Fibroblast of skin of left biceps (primary cell): ENCODE results near the gene CACNA1I.

ENCODE experiments used
- DNase-seq, 2 experiments: peaks; one replicate each; pipeline ENCODE4 v3.0.0-alpha.2; 2013; ENCODE audit warnings: low read depth in 2 of 2

CACNA1I gene

DNA sequence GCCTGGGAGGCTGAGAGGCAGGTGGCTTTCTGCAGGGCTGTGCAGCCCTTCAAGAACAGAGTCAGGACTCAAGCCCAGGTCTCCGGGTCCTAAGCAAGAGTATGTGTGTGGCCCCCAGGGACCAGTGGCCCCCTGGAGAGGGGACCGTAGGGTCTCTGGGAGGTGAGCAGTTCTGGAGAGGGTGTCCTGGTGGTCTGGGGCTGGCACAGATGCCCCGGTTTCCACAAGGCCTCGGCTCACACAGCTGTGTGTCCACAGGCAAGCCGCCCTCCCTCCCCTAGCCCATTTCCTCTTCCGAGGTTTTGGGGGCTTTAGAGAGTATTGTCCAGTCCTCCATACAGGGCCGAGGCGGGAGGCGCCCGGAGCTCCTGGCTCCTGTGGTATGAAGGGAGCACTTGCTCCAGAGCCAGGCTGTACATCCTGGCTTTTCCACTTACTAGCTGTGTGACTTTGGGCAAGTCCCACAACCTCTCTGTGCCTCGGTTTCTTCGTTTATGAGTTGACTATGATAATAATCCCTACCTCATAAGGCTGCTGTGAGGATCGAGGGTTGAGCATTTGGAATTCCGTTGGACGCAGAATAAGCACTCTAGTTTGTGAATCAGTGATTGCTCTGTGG lies 34.6 kb upstream of the CACNA1I start:
- no peak for DNase-seq

DNA sequence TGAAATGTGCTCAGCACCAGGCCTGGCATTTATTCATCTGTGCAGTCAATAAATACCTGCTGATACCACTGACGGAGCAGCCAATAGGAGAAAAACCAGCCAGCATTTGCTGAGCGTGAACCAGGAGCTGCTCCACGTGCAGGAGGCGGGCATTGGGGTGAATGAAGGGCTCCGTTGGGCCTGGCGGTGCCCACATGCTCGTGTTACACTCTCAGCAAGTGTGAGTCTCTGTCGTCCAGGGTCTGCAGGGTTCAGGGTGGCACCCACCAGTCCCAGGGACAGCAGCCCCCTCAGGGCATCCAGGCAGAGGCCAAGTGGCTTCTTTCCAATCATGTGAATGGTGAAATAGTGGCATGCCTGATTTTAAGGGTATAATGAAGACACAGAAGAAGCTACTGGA lies 33.8 kb upstream of the CACNA1I start:
- DNase-seq, result no peak

DNA sequence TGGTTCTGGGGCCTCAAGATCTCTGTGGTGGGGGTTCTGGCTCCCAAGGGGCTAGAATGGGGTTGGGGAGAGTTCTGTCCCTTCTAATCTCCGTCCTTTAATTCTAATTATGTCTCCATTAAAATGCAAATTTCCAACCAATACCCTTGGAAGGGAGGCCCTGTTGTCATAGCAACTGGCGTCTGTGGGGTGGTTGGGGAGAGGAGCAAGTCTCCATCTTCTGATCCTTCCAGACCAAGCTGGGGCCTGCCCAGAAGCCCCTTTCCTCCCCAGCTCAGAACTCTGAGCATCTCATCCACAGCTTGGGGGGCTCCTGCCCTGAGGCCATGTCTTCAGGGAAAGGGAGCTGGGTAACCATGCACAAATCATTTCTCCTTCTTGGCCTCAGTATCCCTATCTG lies 32.6 kb upstream of the CACNA1I start:
- no peak for DNase-seq

DNA sequence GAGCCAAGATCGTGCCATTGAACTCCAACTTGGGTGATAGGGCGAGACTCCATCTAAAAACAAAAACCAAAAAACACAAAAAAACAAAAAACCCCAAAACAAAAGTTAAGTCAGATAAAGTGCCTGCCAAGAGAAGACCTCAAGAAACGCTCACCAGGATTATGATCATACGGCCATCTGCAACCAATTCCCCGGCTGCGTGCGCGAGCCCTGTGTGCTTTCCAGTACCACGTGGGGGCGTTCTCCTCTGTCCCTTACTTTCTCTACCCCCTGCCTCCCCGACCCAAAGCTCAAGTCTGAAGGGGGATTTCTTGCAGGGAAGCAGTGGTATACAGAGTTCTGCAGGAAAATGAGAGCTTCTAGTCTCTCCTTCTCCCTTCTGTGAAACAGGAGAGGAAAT lies 27.5 kb upstream of the CACNA1I start:
- no peak for DNase-seq

DNA sequence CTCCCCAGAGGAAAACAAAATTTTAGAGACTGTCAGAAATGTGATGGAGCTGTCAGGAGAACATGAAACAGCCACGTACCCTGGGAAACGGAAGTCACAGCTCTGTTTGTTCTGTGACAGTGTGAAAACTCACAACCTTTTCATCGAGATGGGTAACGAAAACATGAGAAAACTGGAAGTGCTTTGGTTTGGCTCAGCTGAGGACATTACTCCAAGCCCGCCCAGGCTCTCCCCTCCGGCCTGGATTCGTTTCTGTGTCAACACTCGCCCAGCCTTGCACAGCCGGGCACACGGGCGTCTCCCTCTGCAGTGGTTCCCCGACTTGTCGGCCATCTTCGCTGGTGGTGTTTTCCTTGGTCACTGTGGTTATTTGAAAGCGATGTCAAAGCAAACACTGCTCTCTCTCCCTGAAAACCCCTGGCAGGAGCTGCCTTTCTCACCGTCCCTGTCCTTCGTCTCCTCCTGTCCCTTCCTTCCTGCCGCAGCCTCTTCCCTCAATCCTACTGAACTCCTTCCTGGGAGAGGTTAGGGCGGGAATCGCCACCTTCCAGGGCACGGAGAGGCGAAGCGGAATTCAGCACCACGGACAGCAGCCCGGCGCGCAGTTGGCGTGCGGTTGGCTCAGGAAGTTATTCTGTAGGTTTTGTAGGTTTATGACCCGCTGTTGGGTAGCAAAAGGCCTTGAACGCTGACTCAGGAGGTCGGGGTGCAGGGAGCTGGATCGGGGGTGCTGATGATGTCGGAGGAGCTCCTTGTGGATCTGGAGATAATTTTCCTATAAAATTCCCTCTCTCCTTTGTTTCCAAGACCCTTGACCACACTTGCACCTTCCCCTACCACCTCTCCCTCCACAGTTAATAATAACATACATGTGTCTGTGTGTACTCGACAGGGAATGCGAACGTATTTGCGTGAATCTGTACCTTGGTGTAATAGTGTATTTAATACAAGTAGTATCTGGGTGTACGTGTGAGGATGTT lies 24.9 kb upstream of the CACNA1I start:
- DNase-seq, result no peak

DNA sequence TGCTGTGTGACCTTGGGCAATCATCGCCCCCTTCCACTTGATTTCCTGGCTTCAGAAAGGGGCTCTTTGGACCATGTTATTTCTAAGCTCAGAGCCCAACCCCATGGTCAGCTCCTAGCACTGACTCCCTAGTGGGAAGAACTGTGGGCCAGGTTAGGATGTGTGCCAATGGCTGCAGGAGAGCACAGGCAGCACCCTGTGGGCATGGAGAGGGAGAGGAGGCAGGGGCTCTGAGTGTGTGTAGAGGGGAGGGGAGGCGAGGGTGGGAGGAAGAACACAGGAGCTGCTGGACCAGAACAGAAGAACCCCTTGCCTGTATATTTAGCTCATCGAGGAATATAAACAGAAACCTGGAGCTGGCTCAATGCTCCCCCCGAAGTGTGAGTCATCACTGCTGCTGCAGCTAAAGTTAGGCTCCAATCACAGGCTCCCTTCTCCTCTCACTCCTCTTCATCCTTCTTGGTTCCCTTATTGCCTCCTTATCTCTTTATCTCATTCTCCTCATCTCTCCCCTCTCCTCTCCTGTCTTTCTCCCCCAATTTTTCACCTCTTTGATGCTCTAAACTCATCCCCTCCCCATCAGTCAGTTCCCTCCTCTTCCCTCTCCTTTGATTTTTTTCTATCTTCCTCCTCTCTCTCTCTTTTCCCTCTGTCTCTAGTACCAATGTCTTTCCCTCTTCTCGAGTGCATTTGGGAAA lies 23.5 kb upstream of the CACNA1I start:
- no peak for DNase-seq

DNA sequence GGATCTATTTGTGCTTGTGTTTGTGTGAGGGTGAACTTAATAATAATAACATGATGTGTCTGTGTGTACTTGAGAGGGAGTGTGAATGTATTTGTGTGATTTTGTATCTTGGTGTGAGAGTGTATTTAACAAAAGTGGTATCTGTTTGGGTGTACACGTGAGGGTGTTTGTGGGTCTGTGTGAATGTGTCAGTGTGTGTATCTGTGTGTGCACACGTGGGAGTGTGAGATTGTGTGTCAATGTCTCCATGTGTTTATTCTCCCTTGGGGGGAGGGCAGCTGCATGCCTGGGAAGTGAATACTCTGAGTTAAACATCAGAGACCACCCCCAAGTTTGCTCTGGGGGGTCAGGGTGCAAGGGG lies 23.0 kb upstream of the CACNA1I start:
- no peak for DNase-seq

DNA sequence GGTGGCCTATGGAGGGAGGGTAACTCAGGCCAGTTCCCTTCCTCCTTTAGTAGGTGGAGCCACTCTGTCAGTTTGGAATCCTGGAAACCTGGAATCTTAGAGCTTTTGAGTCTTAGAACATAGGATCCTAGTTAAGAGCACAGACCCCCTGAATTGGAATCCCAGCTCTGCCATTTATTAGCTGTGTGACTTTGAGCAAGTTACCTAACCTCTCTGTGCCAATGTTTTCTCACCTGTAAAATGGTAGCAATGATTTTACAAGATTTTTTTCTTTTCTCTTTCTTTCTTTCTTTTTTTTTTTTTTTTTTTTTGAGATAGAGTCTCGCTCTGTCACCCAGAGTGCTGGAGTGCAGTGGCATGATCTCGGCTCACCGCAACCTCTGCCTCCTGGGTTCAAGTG lies 17.1 kb upstream of the CACNA1I start:
- no peak for DNase-seq

DNA sequence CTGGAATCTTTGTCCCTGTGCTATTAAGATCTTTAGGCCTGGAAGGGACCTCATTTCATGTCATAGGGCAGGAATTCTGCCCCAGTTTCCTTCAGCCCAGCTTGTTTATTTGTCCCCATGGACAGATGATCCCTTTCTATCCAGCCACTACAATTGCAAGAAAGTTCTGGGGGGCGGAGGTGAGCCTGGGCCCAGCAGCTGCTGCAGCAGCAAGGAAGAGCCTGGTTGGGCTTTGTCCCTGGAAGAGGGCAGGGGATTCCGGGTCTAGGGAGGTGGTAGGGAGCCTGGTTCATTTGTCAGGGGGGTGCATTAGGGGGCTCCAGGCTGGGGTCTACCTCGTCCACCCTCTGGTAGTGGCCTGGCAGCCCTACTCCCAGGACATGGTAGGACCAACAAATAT lies 16.4 kb upstream of the CACNA1I start:
- no peak for DNase-seq

DNA sequence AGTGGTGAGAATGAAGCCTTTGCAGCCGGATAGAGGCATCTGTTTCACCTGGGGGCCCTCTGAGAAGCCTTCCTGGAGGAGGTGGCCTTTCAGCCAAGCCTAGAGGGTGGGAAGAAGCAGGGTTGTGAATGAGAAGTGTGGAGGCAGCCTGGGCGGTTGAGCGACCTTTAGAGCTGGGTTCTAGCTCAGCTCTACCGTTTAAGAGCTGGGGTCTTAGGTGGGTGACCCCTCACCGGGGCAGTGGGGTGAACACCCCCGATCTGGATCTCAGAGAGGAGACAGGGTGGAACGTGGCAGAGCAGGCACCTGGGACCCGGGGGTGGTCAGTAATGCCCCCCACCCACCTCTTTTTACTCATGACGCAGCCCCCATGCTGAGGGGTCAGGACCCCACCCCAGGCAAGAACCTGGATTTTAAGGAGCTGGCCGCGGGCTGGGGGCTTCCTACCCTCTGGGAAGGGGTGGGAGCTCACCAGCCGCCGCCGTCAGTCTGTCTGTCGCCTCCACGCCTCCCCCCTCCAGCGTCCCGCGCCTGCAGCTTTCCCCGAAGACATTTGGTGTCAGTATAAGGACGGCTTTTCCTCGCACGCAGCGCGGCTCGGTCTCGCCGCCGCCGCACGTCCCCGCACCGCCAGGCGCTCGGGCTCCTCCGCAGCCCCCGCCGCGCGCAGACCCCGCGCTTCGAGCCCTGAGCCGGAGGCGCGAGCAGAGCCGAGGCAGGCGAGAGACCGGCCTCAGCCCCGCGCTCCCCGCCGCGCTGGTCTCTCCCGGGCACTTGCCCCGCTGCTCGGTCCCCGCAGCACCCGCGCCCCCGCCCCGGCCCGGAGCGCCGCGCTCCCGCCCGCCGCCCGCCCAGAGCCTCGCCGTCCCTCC lies 13.3 kb upstream of the CACNA1I start:
- no peak for DNase-seq

DNA sequence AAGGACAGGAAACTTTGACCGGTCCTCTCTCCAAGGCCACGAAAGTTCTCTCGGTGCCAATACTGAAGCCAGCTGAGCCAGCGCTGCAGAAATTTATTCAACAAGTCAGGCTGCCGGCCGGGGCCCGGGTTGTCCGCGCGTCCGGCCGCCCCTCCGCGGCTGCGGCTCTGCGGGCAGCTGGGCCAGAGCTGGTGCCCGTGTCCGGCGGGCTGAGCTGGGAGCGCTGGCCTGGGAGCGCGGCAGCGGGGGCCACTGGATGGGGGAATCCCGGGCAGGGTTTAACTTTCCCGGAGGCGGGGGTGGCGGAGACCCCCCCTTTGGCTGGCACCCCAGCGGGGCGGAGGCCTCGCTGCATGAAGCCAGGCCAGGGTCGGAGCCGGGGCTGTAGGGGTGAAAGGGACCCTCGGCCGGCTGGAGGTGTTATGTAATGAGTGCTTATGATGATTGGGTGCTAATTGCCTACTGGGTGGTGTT lies 12.3 kb upstream of the CACNA1I start:
- no peak for DNase-seq

DNA sequence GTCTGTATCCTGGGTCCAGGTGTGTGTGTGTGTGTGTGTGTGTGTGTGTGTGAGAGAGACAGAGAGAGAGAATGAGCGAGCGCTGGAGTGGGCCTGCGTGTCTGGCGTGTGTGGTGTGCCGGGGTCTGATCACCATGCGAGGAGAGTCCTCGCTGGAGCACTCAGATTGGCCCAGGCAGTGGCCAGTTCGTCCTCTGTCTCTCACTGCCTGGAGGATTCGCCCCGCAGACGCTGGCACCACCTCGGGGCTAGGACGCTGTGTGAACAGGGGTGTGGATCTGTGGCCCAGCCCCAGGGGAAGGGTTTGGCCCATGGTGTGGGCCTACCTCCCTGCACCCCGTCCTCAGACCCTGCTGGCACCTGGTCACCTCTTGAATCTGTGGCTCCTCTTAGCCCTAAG lies 11.6 kb upstream of the CACNA1I start:
- DNase-seq, result no peak

DNA sequence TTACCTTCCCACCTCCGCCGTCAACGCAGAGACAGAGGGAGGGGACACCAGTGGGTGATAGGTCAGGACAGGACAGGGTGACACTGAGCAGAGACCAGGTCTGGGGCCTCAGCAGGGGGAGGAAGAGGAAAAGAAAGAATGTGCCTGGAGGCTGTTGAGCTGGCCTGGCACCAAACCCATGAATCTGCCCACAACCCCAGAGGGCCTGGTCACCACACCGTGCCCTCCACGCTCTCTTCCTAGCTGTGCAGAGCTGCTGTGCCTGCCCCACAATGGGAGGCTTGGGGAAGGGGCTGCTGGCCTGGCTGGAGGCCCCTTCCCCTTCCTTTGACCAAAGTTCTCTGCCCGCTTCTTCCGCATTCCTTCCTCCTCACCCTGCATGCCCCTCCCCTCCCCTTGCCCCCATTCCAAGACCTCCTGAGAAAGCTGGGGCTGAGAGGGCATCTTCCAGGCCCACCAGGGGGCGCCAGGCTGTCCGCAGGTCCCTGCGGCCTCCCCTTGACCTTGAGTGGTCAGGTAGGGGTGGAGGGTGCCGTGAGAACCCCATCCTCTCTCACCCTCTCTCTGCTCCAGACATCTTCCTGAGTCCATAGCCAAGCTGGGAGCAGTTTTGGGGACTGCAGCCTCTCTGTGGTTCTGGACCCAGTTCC lies 11.0 kb upstream of the CACNA1I start:
- no peak for DNase-seq

DNA sequence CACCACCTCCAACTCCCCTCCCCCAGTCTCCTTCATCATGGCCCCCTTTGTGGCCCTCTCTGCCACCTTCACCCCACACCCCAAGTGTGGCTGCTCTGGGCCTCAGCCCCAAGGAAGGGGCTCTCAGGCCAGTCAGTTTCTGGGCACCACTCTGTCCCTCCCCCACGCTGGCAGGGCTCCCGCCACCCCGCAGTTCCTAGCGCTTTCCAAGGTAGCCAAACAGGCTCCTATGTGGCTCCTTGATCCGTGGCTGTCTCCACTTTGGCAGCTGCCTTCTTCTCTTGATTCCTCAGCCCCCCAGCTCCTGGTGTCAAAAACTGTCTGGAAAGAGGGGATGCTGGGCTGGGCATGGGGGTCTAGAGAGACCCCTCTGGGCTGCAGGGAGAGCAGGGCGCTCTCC lies 10.4 kb upstream of the CACNA1I start:
- no peak for DNase-seq

DNA sequence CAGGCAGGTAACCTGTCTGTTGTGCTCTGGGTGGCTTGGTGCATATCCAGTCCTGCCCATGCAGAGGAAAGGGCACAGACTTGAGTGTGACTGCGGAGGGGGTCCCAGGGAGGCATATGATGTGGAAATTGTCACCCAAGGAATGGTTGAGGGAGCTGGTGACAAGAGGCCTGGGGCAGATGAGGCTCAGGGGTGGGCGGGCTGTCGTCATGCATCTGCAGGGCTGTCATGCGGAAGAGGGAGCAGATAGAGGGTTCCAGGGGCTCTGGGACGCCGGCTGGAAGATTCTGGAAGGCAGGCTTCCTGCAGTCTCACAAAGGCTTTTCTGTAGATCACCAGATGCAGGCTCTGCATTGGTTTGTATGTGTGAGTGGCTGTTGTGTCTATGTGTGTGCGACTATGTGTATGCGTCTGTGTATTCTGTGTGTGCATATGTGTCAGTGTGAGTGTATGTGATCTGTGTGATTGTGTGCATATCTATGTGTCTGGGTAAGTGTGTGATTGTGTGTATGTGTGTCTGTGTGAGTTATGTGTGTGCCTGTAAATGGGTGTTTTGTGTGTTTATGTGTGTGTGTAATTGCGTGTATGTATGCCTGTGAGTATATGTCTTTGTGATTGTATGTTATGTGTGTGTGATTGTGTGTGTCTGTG lies 7.6 kb upstream of the CACNA1I start:
- DNase-seq, result no peak

DNA sequence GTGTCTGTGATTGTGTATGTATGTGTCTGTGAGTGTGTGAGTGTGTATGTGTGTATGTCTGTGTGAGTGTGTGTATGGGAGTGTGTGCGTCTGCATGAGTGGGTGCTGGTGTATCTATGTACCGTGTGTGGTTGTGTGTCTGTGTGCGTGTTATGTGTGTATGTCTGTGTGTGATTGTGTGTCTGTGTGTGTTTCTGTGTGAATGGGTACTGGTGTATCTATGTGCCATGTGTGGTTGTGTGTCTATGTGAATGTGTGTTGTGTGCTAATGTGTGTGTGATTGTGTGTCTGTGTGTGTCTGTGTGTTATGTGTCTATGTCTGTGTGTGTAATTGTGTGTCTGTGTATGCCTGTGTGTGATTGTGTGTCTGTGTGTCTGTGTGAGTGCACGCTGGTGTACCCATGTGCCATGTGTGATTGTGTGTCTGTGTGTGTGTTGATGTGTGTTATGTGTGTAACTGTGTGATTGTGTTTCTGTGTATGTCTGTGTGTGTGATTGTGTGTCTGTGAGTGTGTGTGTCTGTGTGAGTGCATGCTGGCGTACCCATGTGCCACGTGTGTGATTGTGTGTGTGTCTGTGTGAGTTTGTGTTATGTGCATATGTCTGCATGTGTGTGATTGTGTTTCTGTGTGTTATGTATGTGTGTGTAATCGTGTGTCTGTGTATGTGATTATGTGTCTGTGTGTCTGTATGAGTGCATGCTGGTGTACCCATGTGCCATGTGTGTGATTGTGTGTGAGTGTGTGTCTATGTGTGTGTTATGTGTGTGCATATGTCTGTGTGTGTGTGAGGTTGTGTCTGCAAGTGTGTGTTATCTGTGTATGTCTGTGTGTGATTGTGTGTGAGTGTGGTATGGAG lies 6.8 kb upstream of the CACNA1I start:
- DNase-seq, result no peak

DNA sequence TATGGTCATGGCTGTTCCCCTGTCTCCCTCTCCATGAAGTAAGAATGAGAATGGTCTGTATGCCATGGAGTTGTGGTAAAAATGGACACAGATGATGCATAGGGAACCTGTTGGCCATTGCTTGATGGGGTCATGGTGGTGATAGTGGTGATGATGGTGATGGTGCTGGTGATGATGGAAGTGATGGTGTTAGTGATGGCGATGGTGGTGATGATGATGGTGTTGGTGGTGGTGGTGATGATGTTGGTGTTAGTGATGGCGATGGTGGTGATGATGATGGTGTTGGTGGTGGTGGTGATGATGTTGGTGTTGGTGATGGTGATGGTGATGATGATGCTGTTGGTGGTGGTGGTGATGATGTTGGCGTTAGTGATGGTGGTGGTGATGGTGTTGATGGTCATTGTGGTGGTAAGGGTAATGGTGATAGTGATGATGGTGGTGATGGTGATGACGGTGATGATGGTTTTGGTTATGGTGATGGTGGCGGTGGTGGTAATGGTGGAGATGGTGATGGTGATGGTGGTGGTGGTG lies 5.1 kb upstream of the CACNA1I start:
- DNase-seq, result no peak

DNA sequence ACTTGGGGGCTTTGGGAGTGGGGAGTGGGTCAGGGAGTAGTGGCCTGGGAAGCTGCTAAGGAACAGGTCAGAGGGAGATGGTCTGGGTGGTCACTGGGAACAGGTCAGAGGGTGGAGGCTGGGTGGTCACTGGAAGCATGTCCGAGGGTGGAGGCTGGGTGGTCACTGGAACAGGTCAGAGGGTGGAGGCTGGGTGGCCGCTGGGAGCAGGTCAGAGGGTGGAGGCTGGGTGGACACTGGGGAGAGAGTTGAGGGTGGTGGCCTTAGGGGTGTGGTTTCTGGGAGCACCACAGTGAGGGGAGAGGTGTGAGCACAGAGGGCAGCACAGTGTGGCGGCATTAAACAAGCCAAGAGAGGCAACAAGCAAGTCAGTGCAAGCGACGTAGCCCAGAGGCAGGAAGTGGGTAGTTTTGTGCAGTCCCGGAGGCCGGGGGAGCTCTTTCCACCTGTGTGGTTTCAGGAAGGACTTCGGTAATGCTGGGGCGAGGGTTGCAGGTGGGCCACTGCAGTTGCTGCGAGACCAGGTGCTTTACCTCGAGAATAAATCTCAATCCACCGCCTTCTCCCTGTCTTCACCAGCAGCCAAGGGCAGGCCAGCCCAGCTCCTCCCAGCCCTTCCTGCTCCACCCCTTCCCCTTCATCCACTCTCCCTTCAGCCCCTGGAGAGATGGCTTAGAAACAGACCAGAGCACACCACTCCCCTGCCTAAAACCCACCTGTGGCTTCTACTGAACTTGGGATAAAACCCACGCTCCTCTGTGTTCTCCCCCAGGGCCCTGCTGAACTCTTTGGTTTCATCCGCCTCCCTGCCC lies 3.2 kb upstream of the CACNA1I start:
- DNase-seq, result no peak
